Mammary epithelial cell (primary cell): ENCODE measurements around the gene ADCK2.

Experiments used
- EZH2 ChIP-seq: IDR thresholded peaks from 2 replicates; pipeline ENCODE4 v1.6.1; 2012; ENCODE audit warnings: low read length, inconsistent platforms, borderline replicate concordance
- TF ChIP-seq, protein P1 (sequence below), 2 donors: IDR thresholded peaks in 1 of 2; conservative IDR thresholded peaks in 1 of 2; 2 replicates each; pipeline ENCODE4 v1.5.1; 2011 to 2012; ENCODE audit warnings: inconsistent platforms in 2 of 2, low read length in 2 of 2, mild to moderate bottlenecking in 2 of 2, control low read depth in 1 of 2, low read depth in 1 of 2; ENCODE audit not compliant: insufficient read depth in 1 of 2; ENCODE audit errors: extremely low read depth in 1 of 2

- TF ChIP-seq, protein P1, sequence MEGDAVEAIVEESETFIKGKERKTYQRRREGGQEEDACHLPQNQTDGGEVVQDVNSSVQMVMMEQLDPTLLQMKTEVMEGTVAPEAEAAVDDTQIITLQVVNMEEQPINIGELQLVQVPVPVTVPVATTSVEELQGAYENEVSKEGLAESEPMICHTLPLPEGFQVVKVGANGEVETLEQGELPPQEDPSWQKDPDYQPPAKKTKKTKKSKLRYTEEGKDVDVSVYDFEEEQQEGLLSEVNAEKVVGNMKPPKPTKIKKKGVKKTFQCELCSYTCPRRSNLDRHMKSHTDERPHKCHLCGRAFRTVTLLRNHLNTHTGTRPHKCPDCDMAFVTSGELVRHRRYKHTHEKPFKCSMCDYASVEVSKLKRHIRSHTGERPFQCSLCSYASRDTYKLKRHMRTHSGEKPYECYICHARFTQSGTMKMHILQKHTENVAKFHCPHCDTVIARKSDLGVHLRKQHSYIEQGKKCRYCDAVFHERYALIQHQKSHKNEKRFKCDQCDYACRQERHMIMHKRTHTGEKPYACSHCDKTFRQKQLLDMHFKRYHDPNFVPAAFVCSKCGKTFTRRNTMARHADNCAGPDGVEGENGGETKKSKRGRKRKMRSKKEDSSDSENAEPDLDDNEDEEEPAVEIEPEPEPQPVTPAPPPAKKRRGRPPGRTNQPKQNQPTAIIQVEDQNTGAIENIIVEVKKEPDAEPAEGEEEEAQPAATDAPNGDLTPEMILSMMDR (conservative IDR thresholded peaks at IDR 0.05 in 1 of 2, IDR thresholded peaks at IDR 0.05 in 1 of 2; ENCODE audit: extremely low read depth in 1 of 2, insufficient read depth in 1 of 2, low read depth in 1 of 2, low read length in 2 of 2), result peak; percentile 17 to 43
- TF ChIP-seq EZH2, result no peak
Observed at GRCh38 chr7:140674899-140675701, 2.4 kb downstream of the ADCK2 start.
